ENCODE measurements around the gene YWHAQ. TPM values are rescaled to one million over a fixed set of nuclear protein-coding genes. Genes with fewer than 3 reads are reported as not detected.
A peak's percentile ranks its signal among the peaks of the same experiment; 100 is the strongest.

The YWHAQ gene
- polyA plus RNA-seq, 2 of the 4 experiments (the other 2 are of a cell fraction): 661 to 833 TPM

DNA sequence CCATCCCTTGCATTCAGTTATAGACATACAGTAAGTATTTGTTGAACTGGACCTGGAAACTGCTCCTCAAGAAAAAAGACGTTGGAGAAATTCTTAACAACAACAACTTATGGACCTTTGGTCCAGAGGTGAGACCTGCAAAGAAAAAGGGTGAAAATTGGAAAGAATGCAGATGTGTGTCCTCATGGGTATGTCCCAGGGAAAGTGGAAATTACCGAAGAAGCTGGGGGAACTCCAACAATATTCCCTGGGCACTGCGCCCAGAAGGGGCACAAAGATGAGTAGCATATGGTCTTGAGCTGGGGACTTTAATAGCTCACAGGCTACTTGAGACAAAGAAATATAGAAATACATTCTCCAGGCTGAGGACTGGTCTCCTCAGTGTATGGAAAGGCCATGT lies 35.5 kb upstream of the YWHAQ start:
- Histone ChIP-seq H3K4me3 (no peak overlapping the region), H3K4me1 (peaks cover 27% of the 10 kb centered on the region), H3K9me3 (no peaks in the 10 kb centered on the region), H3K4me2 (peak overlapping the region; percentile 58), H3K27ac (peak overlapping the region; percentile 59 to 71)
- FAIRE-seq (no peak), DNase-seq (ENCODE audit: low read depth in 1 of 2, low spot score in 1 of 2) (no peak), ATAC-seq (peak in 1 of 2 experiments; percentile 36; a peak in 3 of 6 replicates)
- CTCF ChIA-PET: interaction anchor here (1.1 to 2.0 kb wide), 6 partner anchors 9 to 47 kb away, joined by 3 to 6 read pairs (median 4); no protein-coding TSS in a partner anchor
- TF ChIP-seq, protein P1, sequence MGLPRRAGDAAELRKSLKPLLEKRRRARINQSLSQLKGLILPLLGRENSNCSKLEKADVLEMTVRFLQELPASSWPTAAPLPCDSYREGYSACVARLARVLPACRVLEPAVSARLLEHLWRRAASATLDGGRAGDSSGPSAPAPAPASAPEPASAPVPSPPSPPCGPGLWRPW (IDR thresholded peaks at IDR 0.05): no peak
- TF ChIP-seq ZNF302 (CRISPR knock-in tag; IDR thresholded peaks at IDR 0.05): no peak
- no peak for TF ChIP-seq POLR2AphosphoS2 (conservative IDR thresholded peaks at IDR 0.05; ENCODE audit: low read length)
- no peak for TF ChIP-seq ZC3H11A (IDR thresholded peaks at IDR 0.05)
- POLR2A ChIA-PET: interaction anchor here (3.1 kb wide), 1 partner anchor 36 kb away, joined by 19 read pairs; the partner anchor contains the start of gene YWHAQ
- WGBS (ENCODE audit: missing lambda C conversion rate): 27% methylated on average over 3 of the region's 3 CpGs

DNA sequence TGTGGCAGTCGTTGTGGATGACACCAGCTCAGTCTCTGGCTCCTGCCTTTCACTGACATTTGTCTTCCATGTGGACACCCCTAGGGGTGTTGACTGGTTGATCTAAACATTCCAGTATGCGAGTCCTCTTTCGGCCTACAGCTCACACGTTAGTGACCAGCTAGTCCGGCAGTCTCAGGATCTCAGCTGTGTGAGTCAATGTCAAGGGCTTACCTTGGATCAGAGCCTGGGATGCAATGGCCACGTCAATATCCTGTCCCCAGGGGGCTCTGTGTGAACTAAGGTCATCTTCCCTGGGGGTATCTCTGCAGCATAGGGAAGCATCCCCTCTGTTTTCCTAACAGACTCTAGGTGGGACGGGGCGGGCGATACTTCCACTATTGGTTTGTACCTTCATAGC lies 35.1 kb upstream of the YWHAQ start:
- Histone ChIP-seq H3K4me3 (no peak overlapping the region), H3K9me3 (no peaks in the 10 kb centered on the region), H3K4me2 (peak overlapping the region; percentile 58), H3K27ac (peak overlapping the region; percentile 59 to 71), H3K4me1 (peaks cover 27% of the 10 kb centered on the region)
- 26% methylated on average over 8 of the region's 9 CpGs for WGBS (ENCODE audit: missing lambda C conversion rate)
- TF ChIP-seq GATA3 (IDR thresholded peaks at IDR 0.05; ENCODE audit: borderline replicate concordance) (peak; percentile 47; the same call in 1 of the 2 replicates), SMC3 (IDR thresholded peaks at IDR 0.05) (no peak), JUN (IDR thresholded peaks at IDR 0.05) (peak in 1 of 2 experiments; percentile 47; a peak in 2 of 5 replicates), MYC (IDR thresholded peaks at IDR 0.05; ENCODE audit: borderline replicate concordance, low read length) (no peak), RAD21 (conservative IDR thresholded peaks at IDR 0.05 in 1 of 2, IDR thresholded peaks at IDR 0.05 in 1 of 2) (peak; percentile 21 to 34; a peak in 1 of 5 replicates), EP300 (IDR thresholded peaks at IDR 0.05) (peak in 1 of 2 experiments; percentile 56; a peak in 1 of 5 replicates), FOSL2 (IDR thresholded peaks at IDR 0.05) (no peak), FOSL2 (CRISPR knock-in tag; IDR thresholded peaks at IDR 0.05) (peak; percentile 58)
- TF ChIP-seq, protein P2, sequence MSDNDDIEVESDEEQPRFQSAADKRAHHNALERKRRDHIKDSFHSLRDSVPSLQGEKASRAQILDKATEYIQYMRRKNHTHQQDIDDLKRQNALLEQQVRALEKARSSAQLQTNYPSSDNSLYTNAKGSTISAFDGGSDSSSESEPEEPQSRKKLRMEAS (IDR thresholded peaks at IDR 0.05): peak; percentile 58
- TF ChIP-seq, protein P3, sequence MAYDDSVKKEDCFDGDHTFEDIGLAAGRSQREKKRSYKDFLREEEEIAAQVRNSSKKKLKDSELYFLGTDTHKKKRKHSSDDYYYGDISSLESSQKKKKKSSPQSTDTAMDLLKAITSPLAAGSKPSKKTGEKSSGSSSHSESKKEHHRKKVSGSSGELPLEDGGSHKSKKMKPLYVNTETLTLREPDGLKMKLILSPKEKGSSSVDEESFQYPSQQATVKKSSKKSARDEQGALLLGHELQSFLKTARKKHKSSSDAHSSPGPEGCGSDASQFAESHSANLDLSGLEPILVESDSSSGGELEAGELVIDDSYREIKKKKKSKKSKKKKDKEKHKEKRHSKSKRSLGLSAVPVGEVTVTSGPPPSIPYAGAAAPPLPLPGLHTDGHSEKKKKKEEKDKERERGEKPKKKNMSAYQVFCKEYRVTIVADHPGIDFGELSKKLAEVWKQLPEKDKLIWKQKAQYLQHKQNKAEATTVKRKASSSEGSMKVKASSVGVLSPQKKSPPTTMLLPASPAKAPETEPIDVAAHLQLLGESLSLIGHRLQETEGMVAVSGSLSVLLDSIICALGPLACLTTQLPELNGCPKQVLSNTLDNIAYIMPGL (CRISPR knock-in tag; IDR thresholded peaks at IDR 0.05; ENCODE audit: borderline replicate concordance): no peak
- CTCF ChIA-PET: interaction anchor here (0.6 to 1.8 kb wide), 7 partner anchors 8 to 133 kb away, joined by 3 to 4 read pairs (median 3); no protein-coding TSS in a partner anchor
- FAIRE-seq (no peak), ATAC-seq (peak; percentile 60 to 79), DNase-seq (ENCODE audit: low read depth in 1 of 2, low spot score in 1 of 2) (peak in 1 of 2 experiments; percentile 68)
- POLR2A ChIA-PET: interaction anchor here (3.1 kb wide), 1 partner anchor 35 kb away, joined by 19 read pairs; the partner anchor contains the start of gene YWHAQ

DNA sequence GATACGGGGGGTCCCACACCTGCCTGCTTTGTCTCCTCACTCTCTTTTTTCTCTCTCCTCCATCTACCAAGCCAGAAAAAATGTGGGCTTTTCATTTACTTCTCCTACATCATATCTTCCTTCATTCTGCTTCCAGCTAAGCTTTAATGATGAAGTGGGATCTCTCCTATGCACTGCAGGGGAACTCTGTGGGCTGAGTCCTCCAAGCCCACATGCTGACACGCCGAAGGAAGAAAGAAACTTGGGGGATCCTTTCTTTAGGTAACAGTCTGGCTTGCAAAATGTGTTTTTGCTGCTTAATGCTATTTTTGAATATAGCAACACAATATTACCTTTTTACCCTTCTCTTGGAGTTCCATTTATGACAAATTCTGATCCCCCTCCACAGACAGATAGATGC lies 33.6 kb upstream of the YWHAQ start:
- H3K4me2 ChIP-seq: no peak overlapping the region
- DNase-seq (ENCODE audit: low read depth in 1 of 2, low spot score in 1 of 2) (no peak), ATAC-seq (no peak), FAIRE-seq (no peak)
- TF ChIP-seq CBX8 (IDR thresholded peaks at IDR 0.05) (no peak), HOXB5 (CRISPR knock-in tag; IDR thresholded peaks at IDR 0.05) (no peak), HOXB13 (CRISPR knock-in tag; IDR thresholded peaks at IDR 0.05; ENCODE audit: low read depth) (no peak), MAFK (IDR thresholded peaks at IDR 0.05; ENCODE audit: partially characterized antibody) (no peak), MYC (IDR thresholded peaks at IDR 0.05; ENCODE audit: borderline replicate concordance, low read length) (no peak), ZFP36 (IDR thresholded peaks at IDR 0.05; ENCODE audit: borderline replicate concordance, partially characterized antibody) (no peak), JUN (IDR thresholded peaks at IDR 0.05) (no peak), FOSB (CRISPR knock-in tag; IDR thresholded peaks at IDR 0.05) (no peak), ZNF302 (CRISPR knock-in tag; IDR thresholded peaks at IDR 0.05) (no peak), HOXA7 (CRISPR knock-in tag; IDR thresholded peaks at IDR 0.05) (no peak), NR3C1 (IDR thresholded peaks at IDR 0.05) (no peak), TFCP2L1 (CRISPR knock-in tag; IDR thresholded peaks at IDR 0.05) (no peak), RFX5 (IDR thresholded peaks at IDR 0.05) (no peak), POLR2AphosphoS2 (conservative IDR thresholded peaks at IDR 0.05; ENCODE audit: low read length) (no peak), EP300 (IDR thresholded peaks at IDR 0.05) (no peak), CEBPB (IDR thresholded peaks at IDR 0.05) (no peak), EHF (CRISPR knock-in tag; IDR thresholded peaks at IDR 0.05) (no peak)
- TF ChIP-seq, protein P1 (IDR thresholded peaks at IDR 0.05): no peak
- peaks cover 26% of the 10 kb centered on the region for H3K4me1 ChIP-seq
- H3K4me3 ChIP-seq: no peak overlapping the region
- H3K9me3 ChIP-seq: no peaks in the 10 kb centered on the region
- 98% methylated on average over 3 of the region's 3 CpGs for WGBS (ENCODE audit: missing lambda C conversion rate)
- ChIA-PET CTCF (interaction anchor here (0.6 to 2.9 kb wide), 5 partner anchors 31 to 422 kb away, joined by 3 to 6 read pairs (median 3); no protein-coding TSS in a partner anchor), POLR2A (interaction anchor here (3.1 kb wide), 1 partner anchor 34 kb away, joined by 19 read pairs; the partner anchor contains the start of gene YWHAQ)
- peak overlapping the region in 1 of 2 experiments; percentile 71; a peak in 2 of 6 replicates for H3K27ac ChIP-seq
